Measurements from ENCODE around the gene TOR2A.
A peak's percentile ranks its signal among the peaks of the same experiment; 100 is the strongest.
"Not testable (repeated sequence)": the region's sequence is repeated elsewhere in the genome, so short reads cannot be mapped to it uniquely, and the experiment has no call there.

Gene TOR2A

DNA sequence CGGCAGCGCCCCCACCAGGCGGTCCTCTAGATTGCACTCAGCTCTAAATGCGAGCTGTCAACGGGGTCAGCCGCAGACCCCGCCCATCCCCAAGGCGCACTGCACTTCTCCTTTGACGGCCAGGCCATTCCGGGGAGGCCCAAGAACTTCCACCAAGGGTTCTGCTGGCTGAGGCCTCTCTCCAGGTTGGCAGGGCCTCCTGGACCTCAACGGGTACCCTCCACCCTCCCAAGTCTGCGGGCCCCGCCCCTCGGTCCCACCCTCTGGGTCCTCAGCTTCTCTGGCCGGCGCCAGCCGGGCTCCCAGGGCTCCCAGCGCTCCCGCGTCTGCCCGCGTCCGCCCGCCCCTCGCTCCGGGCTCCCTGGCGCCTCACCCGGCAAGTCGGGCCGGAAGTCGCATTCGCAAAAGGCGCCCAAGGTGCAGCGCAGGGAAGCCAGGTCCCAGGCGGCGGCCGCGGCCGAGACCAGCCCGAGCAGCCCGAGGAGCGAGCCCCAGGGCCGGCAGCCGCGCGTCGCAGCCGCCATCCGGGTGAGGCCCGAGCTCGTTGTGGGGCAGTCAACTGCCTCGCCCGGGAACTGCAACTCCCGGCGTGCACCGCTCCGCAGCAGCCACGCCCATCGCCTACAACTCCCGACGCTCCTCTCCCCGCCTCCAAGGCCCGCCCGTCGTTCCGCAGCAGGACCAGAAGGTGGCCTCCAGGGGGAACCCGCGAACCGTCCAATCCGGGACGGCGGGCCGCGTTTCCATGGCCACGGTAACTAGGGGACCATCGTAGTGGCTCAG, at the start of gene TOR2A:
Gene TOR2A, minus strand, starts transcription at position 548 of the 783 bp plus-strand sequence. Its CDS starts 24 bp downstream, at position 524.
- DNase-seq, result peak; percentile 99

DNA sequence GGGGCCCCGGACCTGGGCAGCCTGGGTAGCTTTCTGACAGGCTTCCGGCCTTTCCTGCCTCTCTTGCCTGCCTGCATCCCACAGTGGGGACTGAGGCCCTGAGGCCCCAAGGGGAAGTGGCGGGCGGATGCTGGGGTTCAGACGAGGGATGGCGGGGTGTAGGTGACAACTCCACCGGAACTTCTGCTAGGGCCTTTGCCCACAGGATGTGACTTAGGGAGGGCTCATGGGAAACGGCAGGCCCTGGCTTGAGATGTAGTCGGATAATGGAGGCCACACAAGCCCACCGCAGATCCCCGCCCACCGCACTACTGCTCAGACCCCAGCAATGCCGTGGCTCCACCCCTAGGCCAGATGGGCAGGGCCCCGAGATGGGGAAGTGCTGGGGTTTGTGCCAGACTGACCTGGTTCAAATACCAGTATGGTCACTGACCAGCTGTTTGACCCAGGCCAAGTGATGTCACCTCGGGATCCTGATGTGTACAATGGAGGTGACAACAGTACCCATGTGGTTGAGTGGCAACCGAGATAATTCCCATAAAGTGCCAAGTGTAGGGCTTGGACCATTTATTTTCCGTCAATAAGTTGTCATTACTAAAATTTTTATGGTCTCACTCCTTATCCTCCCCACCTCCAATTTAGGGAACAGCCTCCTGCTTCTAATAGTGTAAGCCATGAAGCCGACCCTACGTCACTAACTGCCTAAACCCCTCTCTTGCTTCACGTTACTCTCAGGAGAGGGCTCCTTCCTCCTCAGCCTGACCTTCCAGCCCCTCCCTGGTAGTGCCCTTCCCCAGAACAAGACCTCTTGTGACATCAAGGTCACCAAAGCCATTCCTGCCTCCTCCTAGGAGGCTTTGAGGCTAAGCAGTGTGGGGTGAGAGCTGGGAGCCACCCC, 48.3 kb upstream of the TOR2A start:
- DNase-seq, result no peak

DNA sequence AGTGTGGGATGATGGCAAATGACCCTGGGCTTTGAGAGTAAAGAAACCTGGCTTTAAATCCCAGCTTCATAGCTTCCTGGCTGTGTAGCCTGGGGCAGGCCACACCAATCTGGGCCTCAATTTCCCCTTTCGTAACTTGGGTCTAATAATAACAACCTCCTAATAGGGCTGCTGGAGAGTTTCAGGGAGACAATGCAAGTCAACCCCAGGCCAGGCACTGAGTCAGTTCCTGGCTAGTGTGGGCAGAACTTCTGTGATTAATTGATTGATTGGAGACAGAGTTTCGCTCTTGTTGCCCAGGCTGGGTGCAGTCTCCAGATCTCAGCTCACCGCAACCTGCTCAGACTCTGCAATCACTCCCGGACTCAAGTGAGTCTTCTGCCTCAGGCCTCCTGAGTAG, 46.7 kb upstream of the TOR2A start:
- no peak for DNase-seq

GRCh38 chr9:127780909-127781308, 45.8 kb upstream of the TOR2A start:
- not testable (repeated sequence) for DNase-seq

GRCh38 chr9:127780126-127780885, 45.2 kb upstream of the TOR2A start:
- no peak for DNase-seq

GRCh38 chr9:127779136-127779981, 44.3 kb upstream of the TOR2A start:
- no peak for DNase-seq

DNA sequence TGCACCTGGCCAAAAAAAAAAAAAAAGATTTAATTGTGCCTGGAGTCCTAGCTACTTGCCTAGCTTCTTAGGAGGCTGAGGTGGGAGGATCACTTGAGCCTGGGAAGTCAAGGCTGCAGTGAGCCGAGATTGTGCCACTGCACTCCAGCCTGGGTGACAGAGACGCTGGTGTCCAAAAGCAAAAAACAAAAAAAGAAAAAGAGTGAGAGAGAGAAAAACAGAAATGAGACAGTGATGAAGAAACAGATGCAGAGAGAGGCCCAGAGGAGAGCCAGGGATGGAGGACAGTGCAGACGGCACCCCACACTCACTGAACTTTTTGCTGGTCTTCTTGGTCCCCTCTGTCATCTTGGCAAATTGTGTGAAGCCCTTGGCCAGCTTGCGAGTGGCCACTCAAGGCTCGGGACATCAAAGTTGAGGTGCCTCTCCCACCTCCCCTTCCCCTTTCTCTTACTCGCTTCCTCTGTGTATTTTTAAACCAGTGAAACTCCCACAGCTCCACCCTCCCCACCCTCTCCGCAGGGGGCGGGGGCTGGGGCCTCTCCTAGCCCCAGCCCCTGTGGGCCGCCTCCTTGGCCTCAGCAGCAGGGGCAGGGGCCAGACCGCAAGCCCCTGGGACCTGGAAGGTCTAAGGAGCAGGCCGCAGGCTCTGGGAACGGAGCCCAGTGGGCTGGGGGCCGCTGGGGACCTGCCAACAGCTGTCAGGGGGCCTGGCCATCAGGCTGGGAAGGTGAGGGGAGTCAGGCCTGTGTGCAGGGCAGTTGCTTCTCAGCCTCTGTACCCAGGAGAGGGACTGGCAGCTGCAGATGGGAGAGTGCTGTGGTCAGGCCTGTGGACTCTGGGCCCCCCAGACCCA, 43.4 kb upstream of the TOR2A start, which contains the start of gene SH2D3C:
Gene SH2D3C, minus strand, starts transcription at position 387 of the 856 bp plus-strand sequence. Its CDS starts 39 bp downstream, at position 348.
- no peak for DNase-seq

DNA sequence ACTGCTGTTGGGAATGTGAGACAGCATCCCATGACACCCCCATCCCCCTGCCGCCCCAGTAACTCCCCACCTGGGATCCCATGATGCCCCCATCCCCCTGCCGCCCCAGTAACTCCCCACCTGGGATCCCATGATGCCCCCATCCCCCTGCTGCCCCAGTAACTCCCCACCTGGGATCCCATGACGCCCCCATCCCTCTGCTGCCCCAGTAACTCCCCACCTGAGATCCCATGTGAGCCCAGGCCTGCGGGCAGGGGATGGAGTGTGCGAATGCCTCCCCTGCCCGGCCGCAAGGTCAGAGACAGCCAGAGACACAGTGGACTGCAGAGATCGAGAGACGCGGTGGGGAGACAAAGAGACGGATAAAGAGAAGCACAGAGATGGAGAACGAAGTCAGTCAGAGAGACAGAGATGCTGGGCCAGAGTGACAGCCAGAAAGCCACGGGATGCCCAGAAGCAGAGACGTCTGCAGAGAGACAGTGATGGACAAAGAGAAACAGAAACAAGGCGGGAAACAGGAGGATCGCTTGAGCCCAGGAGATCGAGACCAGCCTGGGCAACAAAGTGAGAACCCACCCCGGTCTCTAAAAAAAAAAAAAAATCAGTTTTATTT, 42.4 kb upstream of the TOR2A start:
- DNase-seq, result no peak

GRCh38 chr9:127776924-127777289, 41.8 kb upstream of the TOR2A start:
- DNase-seq, result no peak

GRCh38 chr9:127776195-127776923, 41.3 kb upstream of the TOR2A start:
- no peak for DNase-seq

DNA sequence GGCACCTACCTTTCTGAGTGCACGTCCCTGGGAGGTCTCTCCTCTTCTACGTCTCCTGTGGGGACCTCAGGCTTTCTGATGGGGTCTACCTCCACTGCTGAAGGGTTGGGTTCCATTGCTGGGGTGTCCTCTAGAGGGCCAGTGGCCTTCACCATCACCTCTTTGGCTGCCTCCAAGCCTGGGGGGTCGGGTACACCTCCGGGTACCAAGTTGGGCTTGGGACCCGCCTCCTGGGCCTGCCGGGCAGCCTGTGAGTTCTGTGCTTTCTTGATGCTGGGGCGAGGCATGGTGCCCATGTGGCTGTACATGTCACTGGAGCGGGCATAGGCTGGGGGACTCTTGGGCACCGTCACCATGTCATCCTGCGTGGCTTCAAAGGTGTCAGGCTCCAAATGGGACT, 38.9 kb upstream of the TOR2A start:
- DNase-seq, result no peak

DNA sequence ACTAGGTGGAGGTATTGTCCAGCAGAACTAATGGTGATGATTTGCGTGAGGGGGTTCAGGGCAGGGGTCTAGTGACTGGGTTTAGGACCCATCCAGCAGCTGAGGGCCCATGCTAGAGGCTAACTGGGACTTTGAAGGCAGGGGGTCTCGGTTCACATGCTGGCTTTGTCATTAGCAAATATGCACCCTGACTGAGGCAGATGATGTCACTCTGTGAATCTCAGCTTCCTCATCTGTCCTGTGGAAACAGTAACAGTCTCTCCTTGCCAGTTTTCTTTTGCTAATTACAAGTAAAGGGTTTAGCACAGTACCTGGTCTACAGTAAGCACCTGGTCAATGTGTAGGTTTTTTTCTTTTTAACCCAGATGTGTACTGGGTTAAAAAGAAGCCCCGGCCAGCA, 38.2 kb upstream of the TOR2A start:
- DNase-seq, result no peak

GRCh38 chr9:127772603-127773002, 37.5 kb upstream of the TOR2A start:
- no peak for DNase-seq

DNA sequence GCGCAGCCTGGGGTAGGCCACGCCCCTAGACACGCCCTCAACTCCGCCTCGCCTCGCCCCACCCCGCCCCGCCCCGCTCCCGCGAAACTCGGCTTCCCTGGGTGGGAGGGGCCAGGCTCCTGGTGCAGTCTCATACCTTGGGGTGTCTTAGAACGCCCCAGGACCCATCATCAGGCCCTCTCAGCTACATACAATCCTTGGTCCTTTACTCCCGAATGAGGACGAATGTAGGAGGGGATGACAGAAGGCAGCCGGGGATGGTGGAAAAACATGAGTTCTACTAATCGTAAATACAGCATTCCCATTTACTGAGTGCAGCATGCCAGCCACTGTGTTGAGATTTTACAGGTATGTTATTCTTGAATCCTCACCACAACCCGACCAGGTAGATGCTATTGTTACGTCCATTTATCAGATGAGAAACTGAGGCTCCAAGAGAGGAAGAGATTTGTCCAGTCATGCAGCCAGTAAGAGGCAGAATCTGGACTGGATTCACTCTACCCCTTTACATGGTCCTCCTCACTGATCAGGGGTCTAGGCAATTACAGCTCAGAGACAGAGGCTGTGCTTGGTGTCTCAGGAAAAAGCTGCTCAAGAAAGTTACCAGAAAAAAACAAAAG, 36.6 kb upstream of the TOR2A start:
- no peak for DNase-seq

- DNase-seq, result peak; percentile 97
Measured at GRCh38 chr9:127770905-127771569, 35.9 kb upstream of the TOR2A start.

- DNase-seq, result no peak
Measured at GRCh38 chr9:127770583-127770904, 35.5 kb upstream of the TOR2A start.

- DNase-seq, result no peak
Measured at GRCh38 chr9:127769929-127770582, 35.0 kb upstream of the TOR2A start.

DNA sequence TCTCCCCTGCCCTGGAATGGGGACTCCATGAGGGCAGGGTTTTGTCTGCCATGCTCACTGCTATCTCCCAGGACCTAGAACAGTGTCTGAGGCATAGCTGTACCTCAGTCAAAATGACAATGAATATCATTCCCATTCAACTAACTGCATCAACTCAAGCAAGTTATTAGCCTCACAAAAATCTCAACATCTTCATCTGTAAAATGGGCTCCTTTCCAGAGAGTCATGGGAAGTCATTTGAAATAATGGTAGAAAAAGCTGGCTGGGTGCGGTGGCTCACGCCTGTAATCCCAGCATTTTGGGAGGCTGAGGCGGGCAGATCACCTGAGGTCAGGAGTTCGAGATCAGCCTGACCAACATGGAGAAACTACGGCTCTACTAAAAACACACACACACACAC, 34.0 kb upstream of the TOR2A start:
- no peak for DNase-seq

- DNase-seq, result no peak
Measured at GRCh38 chr9:127768698-127769097, 33.6 kb upstream of the TOR2A start.

Measured in retina (tissue), 1 donor.